ENCODE data around the gene CEP89. TPM values are rescaled to one million over a fixed set of nuclear protein-coding genes. Genes with fewer than 3 reads are reported as not detected.

The CEP89 gene
- total RNA-seq, 1 experiment from 2014 or later: 27.6 TPM

GRCh38 chr19:32917616-32917996, 54.2 kb downstream of the CEP89 start:
- no peak for ATAC-seq
- Histone ChIP-seq H3K79me2 (ENCODE audit: insufficient read depth, low read length) (no peaks in the 10 kb centered on the region), H4K20me1 (ENCODE audit: insufficient read depth) (no peaks in the 10 kb centered on the region), H3K9me2 (ENCODE audit: insufficient read depth) (no peaks in the 10 kb centered on the region), H3K4me2 (ENCODE audit: low read length) (no peak overlapping the region), H3K4me1 (ENCODE audit: control insufficient read depth in 1 of 2, insufficient read depth in 2 of 2, low read length in 2 of 2) (no peaks in the 10 kb centered on the region), H3K9me3 (ENCODE audit: control insufficient read depth in 1 of 2, insufficient read depth in 1 of 2, low read depth in 1 of 2, low read length in 2 of 2) (no peaks in the 10 kb centered on the region), H3K27me3 (ENCODE audit: insufficient read depth, low read length) (no peaks in the 10 kb centered on the region), H3K36me3 (ENCODE audit: control insufficient read depth in 1 of 2, insufficient read depth in 2 of 2, low read length in 2 of 2) (no peaks in the 10 kb centered on the region), H2AFZ (ENCODE audit: low read depth, low read length, poor library complexity, severe bottlenecking) (no peak overlapping the region), H3K27ac (ENCODE audit: low read depth, low read length) (no peak overlapping the region), H3K9ac (ENCODE audit: low read length) (no peak overlapping the region), H3K4me3 (replicated peaks in 1 of 2; ENCODE audit: low read depth in 1 of 2, low read length in 2 of 2) (no peak overlapping the region)
- no peak for DNase-seq (ENCODE audit: low read depth, low spot score)
- POLR2A ChIA-PET: no interaction called here
- BruUV-seq (replicated peaks): no TSS peak
- no peak for TF ChIP-seq JUND (IDR thresholded peaks at IDR 0.05)
- no peak for TF ChIP-seq SP1 (IDR thresholded peaks at IDR 0.05; ENCODE audit: low read depth)
- no peak for TF ChIP-seq MAX (IDR thresholded peaks at IDR 0.05)
- no peak for TF ChIP-seq ZBTB33 (IDR thresholded peaks at IDR 0.05; ENCODE audit: extremely low read depth, insufficient replicate concordance, low read length)
- no peak for TF ChIP-seq EZH2 (IDR thresholded peaks at IDR 0.05)
- TF ChIP-seq RAD21 (IDR thresholded peaks at IDR 0.05; ENCODE audit: low read depth): no peak
- no peak for TF ChIP-seq TCF7L2 (IDR thresholded peaks at IDR 0.05; ENCODE audit: borderline replicate concordance, extremely low read depth, insufficient read depth, insufficient read length)
- TF ChIP-seq CEBPB (IDR thresholded peaks at IDR 0.05; ENCODE audit: low read depth): no peak
- no peak for TF ChIP-seq ELF1 (IDR thresholded peaks at IDR 0.05; ENCODE audit: borderline replicate concordance, low read depth)
- no peak for TF ChIP-seq REST (IDR thresholded peaks at IDR 0.05; ENCODE audit: low read depth)
- no peak for TF ChIP-seq CTCF (IDR thresholded peaks at IDR 0.05 in 2 of 3, conservative IDR thresholded peaks at IDR 0.05 in 1 of 3; ENCODE audit: borderline replicate concordance in 1 of 3, insufficient read depth in 1 of 3, low read depth in 2 of 3, low read length in 2 of 3)
- no peak for TF ChIP-seq ZFX (IDR thresholded peaks at IDR 0.05)
- TF ChIP-seq FOSL1 (IDR thresholded peaks at IDR 0.05; ENCODE audit: low read depth): no peak
- TF ChIP-seq CBX3 (IDR thresholded peaks at IDR 0.05; ENCODE audit: low read depth): no peak
- TF ChIP-seq SRF (IDR thresholded peaks at IDR 0.05; ENCODE audit: low read depth): no peak
- no peak for TF ChIP-seq EZH2phosphoT487 (IDR thresholded peaks at IDR 0.05; ENCODE audit: borderline replicate concordance)
- RAD21 ChIA-PET (ENCODE audit: low non-redundant PET in 1 of 2, low total read pairs in 2 of 2, uncharacterized antibody in 2 of 2, unreplicated experiment in 2 of 2): no interaction called here
- CTCF ChIA-PET: no interaction called here
- intact Hi-C loops (cut with micrococcal nuclease): no loop called here

Measured in HCT116 (cell line).